Astrocyte (in vitro differentiated cells and primary cell): ENCODE results near the gene SEMA4D.

Experiments
- EZH2 ChIP-seq: IDR thresholded peaks from 2 replicates; pipeline ENCODE4 v1.6.1; 2012; ENCODE audit warnings: mild to moderate bottlenecking, low read length, inconsistent platforms; ENCODE audit not compliant: insufficient read depth
- TF ChIP-seq, protein P1 (sequence below): IDR thresholded peaks from 2 replicates; pipeline ENCODE4 v1.5.1; 2011; ENCODE audit warnings: low read depth, mild to moderate bottlenecking, inconsistent platforms, low read length, moderate library complexity; ENCODE audit not compliant: insufficient read depth

DNA sequence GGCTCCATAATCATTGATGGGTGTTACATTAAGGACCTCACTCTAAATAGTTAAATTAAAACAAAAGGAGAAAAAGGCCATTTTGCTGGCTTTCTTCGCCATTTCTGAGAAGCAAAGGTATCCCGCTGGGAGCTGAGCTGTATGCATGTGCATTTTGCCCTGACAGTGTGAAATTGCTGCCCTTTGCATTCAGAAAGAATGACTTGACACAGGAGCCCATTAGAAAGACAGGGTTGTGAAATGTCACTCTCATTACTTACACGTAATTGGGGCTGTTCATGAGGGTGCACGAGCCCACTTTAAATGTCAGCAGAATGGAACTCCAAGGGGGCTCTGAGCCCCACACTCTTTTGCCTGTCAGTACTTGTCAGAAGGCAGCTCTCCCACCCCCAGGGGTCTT lies 85.0 kb downstream of the SEMA4D start:
- TF ChIP-seq, protein P1, sequence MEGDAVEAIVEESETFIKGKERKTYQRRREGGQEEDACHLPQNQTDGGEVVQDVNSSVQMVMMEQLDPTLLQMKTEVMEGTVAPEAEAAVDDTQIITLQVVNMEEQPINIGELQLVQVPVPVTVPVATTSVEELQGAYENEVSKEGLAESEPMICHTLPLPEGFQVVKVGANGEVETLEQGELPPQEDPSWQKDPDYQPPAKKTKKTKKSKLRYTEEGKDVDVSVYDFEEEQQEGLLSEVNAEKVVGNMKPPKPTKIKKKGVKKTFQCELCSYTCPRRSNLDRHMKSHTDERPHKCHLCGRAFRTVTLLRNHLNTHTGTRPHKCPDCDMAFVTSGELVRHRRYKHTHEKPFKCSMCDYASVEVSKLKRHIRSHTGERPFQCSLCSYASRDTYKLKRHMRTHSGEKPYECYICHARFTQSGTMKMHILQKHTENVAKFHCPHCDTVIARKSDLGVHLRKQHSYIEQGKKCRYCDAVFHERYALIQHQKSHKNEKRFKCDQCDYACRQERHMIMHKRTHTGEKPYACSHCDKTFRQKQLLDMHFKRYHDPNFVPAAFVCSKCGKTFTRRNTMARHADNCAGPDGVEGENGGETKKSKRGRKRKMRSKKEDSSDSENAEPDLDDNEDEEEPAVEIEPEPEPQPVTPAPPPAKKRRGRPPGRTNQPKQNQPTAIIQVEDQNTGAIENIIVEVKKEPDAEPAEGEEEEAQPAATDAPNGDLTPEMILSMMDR, result no peak
- TF ChIP-seq EZH2, result no peak
